Measurements from ENCODE around the gene PHF19.

The PHF19 gene

GRCh38 chr9:120922404-120923195, 45.6 kb upstream of the PHF19 start:
- DNase-seq (ENCODE audit: low read depth): peak; percentile 10
- H3K4me3 ChIP-seq (ENCODE audit: low read depth, low read length): peak overlapping the region; percentile 62
- TF ChIP-seq CTCF (IDR thresholded peaks at IDR 0.05; ENCODE audit: insufficient read depth, low read depth, low read length, missing control alignments): no peak

GRCh38 chr9:120921661-120922181, 44.7 kb upstream of the PHF19 start:
- peak overlapping the region; percentile 62 for H3K4me3 ChIP-seq (ENCODE audit: low read depth, low read length)
- peak; percentile 64 for DNase-seq (ENCODE audit: low read depth)

GRCh38 chr9:120920806-120921178, 43.8 kb upstream of the PHF19 start:
- H3K4me3 ChIP-seq (ENCODE audit: low read depth, low read length): peak overlapping the region; percentile 62
- DNase-seq (ENCODE audit: low read depth): peak; percentile 68

More at GRCh38 chr9:120921661-120922181, 44.7 kb upstream of the PHF19 start:
- TF ChIP-seq CTCF (IDR thresholded peaks at IDR 0.05; ENCODE audit: insufficient read depth, low read depth, low read length, missing control alignments): no peak

GRCh38 chr9:120919843-120920805, 43.1 kb upstream of the PHF19 start:
- peak; percentile 19 for DNase-seq (ENCODE audit: low read depth)
- no peak for TF ChIP-seq CTCF (IDR thresholded peaks at IDR 0.05; ENCODE audit: insufficient read depth, low read depth, low read length, missing control alignments)
- peak overlapping the region; percentile 62 for H3K4me3 ChIP-seq (ENCODE audit: low read depth, low read length)

More at GRCh38 chr9:120920806-120921178, 43.8 kb upstream of the PHF19 start:
- TF ChIP-seq CTCF (IDR thresholded peaks at IDR 0.05; ENCODE audit: insufficient read depth, low read depth, low read length, missing control alignments): no peak

GRCh38 chr9:120918931-120919842, 42.2 kb upstream of the PHF19 start:
- DNase-seq (ENCODE audit: low read depth): peak; percentile 21
- peak overlapping the region; percentile 13 for H3K4me3 ChIP-seq (ENCODE audit: low read depth, low read length)
- no peak for TF ChIP-seq CTCF (IDR thresholded peaks at IDR 0.05; ENCODE audit: insufficient read depth, low read depth, low read length, missing control alignments)
